Cardiac muscle cell (in vitro differentiated cells and primary cell): Measurements from ENCODE around the gene CCT8. TPM values are rescaled to one million over a fixed set of nuclear protein-coding genes. Genes with fewer than 3 reads are reported as not detected.
A peak's percentile ranks its signal among the peaks of the same experiment; 100 is the strongest.

Experiments used
- DNase-seq, 2 donors: peaks; one replicate each; pipeline versions ENCODE4 v3.0.0 to v3.0.0-alpha.2; 2010 to 2017; ENCODE audit warnings: low read depth in 1 of 2, low spot score in 1 of 2
- H3K27ac ChIP-seq: fragments of 200-600 bp; sonication (generic); 2 replicates; pipeline ENCODE4 v1.5.1; 2016
- H3K27me3 ChIP-seq: fragments of 200-600 bp; sonication (generic); 2 replicates; pipeline ENCODE4 v1.6.0; 2016; ENCODE audit warnings: control low read depth
- H3K36me3 ChIP-seq: fragments of 200-600 bp; sonication (generic); 2 replicates; pipeline ENCODE4 v1.5.1; 2016; ENCODE audit warnings: control low read depth
- H3K4me1 ChIP-seq: fragments of 200-600 bp; sonication (generic); 2 replicates; pipeline ENCODE4 v1.8.1; 2017; ENCODE audit warnings: low read depth, mild to moderate bottlenecking, mixed run types
- H3K4me3 ChIP-seq: fragments of 200-600 bp; sonication (generic); 2 replicates; pipeline ENCODE4 v1.5.1; 2016; ENCODE audit warnings: mild to moderate bottlenecking
- H3K9me3 ChIP-seq: fragments of 200-600 bp; sonication (generic); 2 replicates; pipeline ENCODE4 v1.5.1; 2017; ENCODE audit warnings: low read depth, mild to moderate bottlenecking, control low read depth
- CTCF ChIP-seq: IDR thresholded peaks from 2 replicates; pipeline ENCODE4 v1.5.1; 2012; ENCODE audit warnings: low read depth, mild to moderate bottlenecking, low read length
- polyA plus RNA-seq: library from polyadenylated mRNA; unstranded; fragments of >200 nt; fragmentation: Nextera tagmentation; extraction: Ambion mirVana; gene quantifications from 2 replicates; pipeline ENCODE4 v1.2.1, GENCODE V29; 2016
- total RNA-seq: library from RNA; depleted of rRNA; stranded (reverse); fragments of >200 nt; gene quantifications from 2 replicates; pipeline ENCODE4 v1.2.3, GENCODE V29; 2016

CCT8 gene
- total and polyA plus RNA-seq, 2 experiments from 2014 or later: 147 to 216 TPM

GRCh38 chr21:29092102-29092959 lies 18.9 kb upstream of the CCT8 start:
- no peaks in the 10 kb centered on the region for H3K9me3 ChIP-seq
- DNase-seq: peak in 1 of 2 donors; percentile 56
- H3K27ac ChIP-seq: no peak overlapping the region
- TF ChIP-seq CTCF: peak; percentile 26
- H3K36me3 ChIP-seq: no peaks in the 10 kb centered on the region
- H3K4me3 ChIP-seq: no peak overlapping the region
- no peaks in the 10 kb centered on the region for H3K27me3 ChIP-seq
- no peaks in the 10 kb centered on the region for H3K4me1 ChIP-seq

- DNase-seq: peak in 1 of 2 donors; percentile 74
- no peak for TF ChIP-seq CTCF
- H3K27ac ChIP-seq: no peak overlapping the region
- H3K27me3 ChIP-seq: no peaks in the 10 kb centered on the region
- H3K4me3 ChIP-seq: no peak overlapping the region
- no peaks in the 10 kb centered on the region for H3K4me1 ChIP-seq
- no peaks in the 10 kb centered on the region for H3K9me3 ChIP-seq
- no peaks in the 10 kb centered on the region for H3K36me3 ChIP-seq
Observed at GRCh38 chr21:29091033-29091432, 17.6 kb upstream of the CCT8 start.

DNA sequence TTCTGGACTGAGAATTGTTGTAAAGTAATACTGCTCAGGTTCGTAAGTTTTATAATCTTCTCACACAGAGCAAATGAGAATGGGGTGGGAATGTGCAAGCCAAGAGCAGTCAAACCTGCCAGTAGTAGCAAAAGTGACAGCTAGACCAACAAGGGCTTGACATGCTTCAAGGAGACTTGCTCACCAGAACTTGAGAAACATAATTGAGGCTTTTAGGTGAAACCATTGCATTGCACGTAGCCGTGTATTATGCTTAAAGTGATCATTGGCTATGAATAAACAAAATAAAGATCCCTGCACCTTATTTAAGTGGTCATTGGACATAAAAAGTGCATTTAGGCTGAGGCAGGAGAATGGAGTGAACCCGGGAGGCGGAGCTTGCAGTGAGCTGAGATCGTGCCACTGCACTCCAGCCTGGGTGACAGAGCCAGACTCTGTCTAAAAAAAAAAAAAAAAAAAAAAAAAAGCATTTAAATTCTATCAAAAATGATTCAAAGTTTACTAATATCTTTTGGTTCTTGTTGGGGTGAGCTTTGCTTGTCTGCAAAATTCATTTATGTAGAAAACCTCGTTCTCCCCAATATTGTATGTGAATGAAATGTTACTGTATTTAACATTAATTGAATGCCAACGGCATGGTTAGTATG lies 11.8 kb upstream of the CCT8 start:
- TF ChIP-seq CTCF: no peak
- no peaks in the 10 kb centered on the region for H3K27me3 ChIP-seq
- H3K27ac ChIP-seq: no peak overlapping the region
- DNase-seq: no peak
- H3K4me1 ChIP-seq: no peaks in the 10 kb centered on the region
- H3K4me3 ChIP-seq: no peak overlapping the region
- H3K9me3 ChIP-seq: no peaks in the 10 kb centered on the region
- no peaks in the 10 kb centered on the region for H3K36me3 ChIP-seq

GRCh38 chr21:29084372-29084771 lies 10.9 kb upstream of the CCT8 start:
- no peak for DNase-seq
- H3K9me3 ChIP-seq: no peaks in the 10 kb centered on the region
- no peak for TF ChIP-seq CTCF
- H3K27me3 ChIP-seq: no peaks in the 10 kb centered on the region
- no peak overlapping the region for H3K4me3 ChIP-seq
- no peaks in the 10 kb centered on the region for H3K36me3 ChIP-seq
- no peaks in the 10 kb centered on the region for H3K4me1 ChIP-seq
- no peak overlapping the region for H3K27ac ChIP-seq

- H3K9me3 ChIP-seq: no peaks in the 10 kb centered on the region
- TF ChIP-seq CTCF: no peak
- no peak overlapping the region for H3K4me3 ChIP-seq
- H3K36me3 ChIP-seq: no peaks in the 10 kb centered on the region
- DNase-seq: no peak
- no peak overlapping the region for H3K27ac ChIP-seq
- H3K27me3 ChIP-seq: no peaks in the 10 kb centered on the region
- H3K4me1 ChIP-seq: no peaks in the 10 kb centered on the region
Observed at GRCh38 chr21:29083306-29083705, 9.9 kb upstream of the CCT8 start.
